Natural killer cell treated with Interleukin-12 subunit alpha and Interleukin-12 subunit beta and Interleukin-15 and Interleukin-18, amount 100 ng/mL, for 72 hours (primary cell): ENCODE data around the gene TMEM61. TPM values are rescaled to one million over a fixed set of nuclear protein-coding genes. Genes with fewer than 3 reads are reported as not detected.
A peak's percentile ranks its signal among the peaks of the same experiment; 100 is the strongest.

ENCODE experiments used
- ATAC-seq, 2 donors: fragments of 150-1000 bp; cut with Tn5 transposase in 1 of 2; sonication (Bioruptor Pico), chemical (Tn5 transposase) in 1 of 2; 2 replicates each; pipeline ENCODE4 v1.10.0; 2021
- DNase-seq: peaks from one replicate; pipeline ENCODE4 v3.0.0; 2022; ENCODE audit warnings: low spot score
- H3K27ac Mint-ChIP-seq, 2 donors: 1 replicate in 1 of 2; 2 replicates in 1 of 2; pipeline ENCODE4 v1.8.0; 2022; ENCODE audit warnings: mixed read lengths in 2 of 2, mild to moderate bottlenecking in 1 of 2, moderate library complexity in 1 of 2
- H3K27me3 Mint-ChIP-seq, 2 donors: 1 replicate in 1 of 2; 2 replicates in 1 of 2; pipeline ENCODE4 v1.8.0; 2022; ENCODE audit warnings: mixed read lengths in 2 of 2
- H3K36me3 Mint-ChIP-seq: one replicate; pipeline ENCODE4 v1.8.0; 2022; ENCODE audit warnings: mixed read lengths
- H3K4me1 Mint-ChIP-seq, 2 donors: 1 replicate in 1 of 2; 2 replicates in 1 of 2; pipeline ENCODE4 v1.8.0; 2022; ENCODE audit warnings: low read depth in 2 of 2, mixed read lengths in 2 of 2, mild to moderate bottlenecking in 1 of 2
- H3K4me3 Mint-ChIP-seq: one replicate; pipeline ENCODE4 v1.8.0; 2022; ENCODE audit warnings: mixed read lengths
- H3K9me3 Mint-ChIP-seq: 2 replicates; pipeline ENCODE4 v1.8.0; 2022; ENCODE audit warnings: mixed read lengths
- total RNA-seq, 2 donors: library from RNA; stranded (reverse); gene quantifications; one replicate each; pipeline ENCODE4 v1.2.3, GENCODE V29; 2022

Gene TMEM61
- total RNA-seq, 2 donors from 2014 or later, result not detected

GRCh38 chr1:54984131-54984842, 3.9 kb downstream of the TMEM61 start:
- Mint-ChIP-seq H3K27me3 (peaks cover 23 to 24% of the 10 kb centered on the region in 2 donors), H3K4me1 (no peaks in the 10 kb centered on the region), H3K36me3 (no peaks in the 10 kb centered on the region), H3K9me3 (no peaks in the 10 kb centered on the region), H3K27ac (no peak overlapping the region), H3K4me3 (no peak overlapping the region)
- DNase-seq (no peak), ATAC-seq (no peak)

DNA sequence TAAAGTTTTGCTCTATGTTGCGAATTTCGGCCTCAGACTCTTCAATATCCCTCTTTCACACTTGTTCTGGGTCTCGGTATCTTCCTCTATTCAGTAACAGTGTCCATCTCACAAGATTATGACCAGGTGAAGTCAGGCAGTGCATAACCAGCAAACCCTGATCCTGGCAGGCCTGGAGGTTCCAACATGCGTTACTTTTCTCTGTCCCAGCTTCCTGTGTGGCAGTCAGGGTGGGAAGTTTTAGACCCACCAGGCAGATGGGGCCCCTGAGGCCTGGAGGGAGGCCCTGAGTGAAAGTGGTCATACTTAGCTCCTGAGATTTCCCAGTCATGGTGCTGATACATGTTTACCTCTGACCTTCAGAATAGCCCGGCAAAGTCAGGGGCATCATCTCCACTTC, 5.1 kb downstream of the TMEM61 start:
- ATAC-seq (no peak), DNase-seq (no peak)
- H3K27ac Mint-ChIP-seq, result no peak overlapping the region
- H3K27me3 Mint-ChIP-seq, result peaks cover 17 to 19% of the 10 kb centered on the region in 2 donors
- no peaks in the 10 kb centered on the region for H3K4me1 Mint-ChIP-seq
- no peaks in the 10 kb centered on the region for H3K9me3 Mint-ChIP-seq
- no peaks in the 10 kb centered on the region for H3K36me3 Mint-ChIP-seq
- no peak overlapping the region for H3K4me3 Mint-ChIP-seq

GRCh38 chr1:54986025-54986424, 5.6 kb downstream of the TMEM61 start:
- Mint-ChIP-seq H3K4me1 (no peaks in the 10 kb centered on the region), H3K27me3 (peaks cover 16 to 17% of the 10 kb centered on the region in 2 donors), H3K27ac (no peak overlapping the region), H3K9me3 (no peaks in the 10 kb centered on the region), H3K4me3 (no peak overlapping the region), H3K36me3 (no peaks in the 10 kb centered on the region)
- ATAC-seq (no peak), DNase-seq (no peak)

- no peaks in the 10 kb centered on the region for H3K4me1 Mint-ChIP-seq
- no peaks in the 10 kb centered on the region for H3K9me3 Mint-ChIP-seq
- no peaks in the 10 kb centered on the region for H3K36me3 Mint-ChIP-seq
- DNase-seq (no peak), ATAC-seq (no peak)
- no peak overlapping the region for H3K27ac Mint-ChIP-seq
- peaks cover 11 to 12% of the 10 kb centered on the region in 2 donors for H3K27me3 Mint-ChIP-seq
- no peak overlapping the region for H3K4me3 Mint-ChIP-seq
Observed at GRCh38 chr1:54986533-54986932, 6.1 kb downstream of the TMEM61 start.

GRCh38 chr1:54987427-54987826, 7.0 kb downstream of the TMEM61 start:
- H3K36me3 Mint-ChIP-seq, result no peaks in the 10 kb centered on the region
- no peak for ATAC-seq

DNA sequence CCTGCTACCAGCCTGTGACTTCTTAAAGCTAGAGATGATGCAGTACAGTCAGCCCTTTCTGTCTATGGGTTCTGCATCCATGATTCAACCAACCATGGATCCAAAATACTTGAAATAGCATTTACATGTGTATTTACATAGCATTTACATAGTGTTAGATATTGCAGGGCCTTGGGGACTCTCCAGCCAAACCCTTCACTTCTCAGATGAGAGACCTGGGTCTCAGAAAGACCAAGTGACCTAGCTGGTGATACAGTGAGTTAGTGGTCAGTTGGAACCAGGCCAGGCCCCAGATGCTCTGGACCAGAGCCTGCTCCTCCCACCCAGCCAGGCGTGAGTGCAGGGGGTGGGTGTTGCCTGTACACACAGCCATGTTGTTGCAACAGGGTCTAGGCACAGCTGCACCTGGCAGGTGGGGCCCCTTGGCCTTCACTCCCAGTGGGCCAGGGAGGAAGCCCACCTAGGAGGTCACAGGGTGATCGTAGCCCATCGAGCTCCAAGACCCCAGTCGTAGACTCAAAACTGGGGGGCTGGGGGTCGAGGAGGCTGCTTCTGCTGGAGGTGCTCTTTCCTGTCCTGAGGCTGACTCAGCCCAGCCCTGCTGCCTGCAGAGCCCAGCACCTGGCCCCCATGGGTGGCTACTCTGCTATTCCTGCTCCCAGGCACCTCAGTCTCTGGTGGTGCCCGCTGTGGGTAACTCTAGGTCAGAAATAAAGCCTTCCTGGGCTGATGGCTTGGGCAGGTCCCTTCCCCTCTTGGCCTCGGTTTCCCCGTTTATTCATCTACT, 7.7 kb downstream of the TMEM61 start:
- DNase-seq (no peak), ATAC-seq (no peak)
- H3K36me3 Mint-ChIP-seq, result no peaks in the 10 kb centered on the region
- no peaks in the 10 kb centered on the region for H3K4me1 Mint-ChIP-seq
- H3K9me3 Mint-ChIP-seq, result no peaks in the 10 kb centered on the region
- H3K4me3 Mint-ChIP-seq, result no peak overlapping the region
- H3K27me3 Mint-ChIP-seq, result peaks cover 8 to 9% of the 10 kb centered on the region in 2 donors
- no peak overlapping the region for H3K27ac Mint-ChIP-seq

More at GRCh38 chr1:54987427-54987826, 7.0 kb downstream of the TMEM61 start:
- no peak overlapping the region for H3K27ac Mint-ChIP-seq
- no peaks in the 10 kb centered on the region for H3K9me3 Mint-ChIP-seq
- DNase-seq, result no peak
- H3K4me3 Mint-ChIP-seq, result no peak overlapping the region
- H3K4me1 Mint-ChIP-seq, result no peaks in the 10 kb centered on the region
- peaks cover 9% of the 10 kb centered on the region in 2 donors for H3K27me3 Mint-ChIP-seq

GRCh38 chr1:54988975-54989374, 8.5 kb downstream of the TMEM61 start:
- ATAC-seq, result peak in 1 of 2 donors; percentile 29
- no peaks in the 10 kb centered on the region for H3K36me3 Mint-ChIP-seq
- H3K4me1 Mint-ChIP-seq, result no peaks in the 10 kb centered on the region

GRCh38 chr1:54989473-54989872, 9.0 kb downstream of the TMEM61 start:
- no peak overlapping the region for H3K4me3 Mint-ChIP-seq
- no peaks in the 10 kb centered on the region for H3K9me3 Mint-ChIP-seq

More at GRCh38 chr1:54988975-54989374, 8.5 kb downstream of the TMEM61 start:
- no peak for DNase-seq
- Mint-ChIP-seq H3K4me3 (no peak overlapping the region), H3K27me3 (peaks cover 3 to 4% of the 10 kb centered on the region in 2 donors), H3K9me3 (no peaks in the 10 kb centered on the region), H3K27ac (no peak overlapping the region)

DNA sequence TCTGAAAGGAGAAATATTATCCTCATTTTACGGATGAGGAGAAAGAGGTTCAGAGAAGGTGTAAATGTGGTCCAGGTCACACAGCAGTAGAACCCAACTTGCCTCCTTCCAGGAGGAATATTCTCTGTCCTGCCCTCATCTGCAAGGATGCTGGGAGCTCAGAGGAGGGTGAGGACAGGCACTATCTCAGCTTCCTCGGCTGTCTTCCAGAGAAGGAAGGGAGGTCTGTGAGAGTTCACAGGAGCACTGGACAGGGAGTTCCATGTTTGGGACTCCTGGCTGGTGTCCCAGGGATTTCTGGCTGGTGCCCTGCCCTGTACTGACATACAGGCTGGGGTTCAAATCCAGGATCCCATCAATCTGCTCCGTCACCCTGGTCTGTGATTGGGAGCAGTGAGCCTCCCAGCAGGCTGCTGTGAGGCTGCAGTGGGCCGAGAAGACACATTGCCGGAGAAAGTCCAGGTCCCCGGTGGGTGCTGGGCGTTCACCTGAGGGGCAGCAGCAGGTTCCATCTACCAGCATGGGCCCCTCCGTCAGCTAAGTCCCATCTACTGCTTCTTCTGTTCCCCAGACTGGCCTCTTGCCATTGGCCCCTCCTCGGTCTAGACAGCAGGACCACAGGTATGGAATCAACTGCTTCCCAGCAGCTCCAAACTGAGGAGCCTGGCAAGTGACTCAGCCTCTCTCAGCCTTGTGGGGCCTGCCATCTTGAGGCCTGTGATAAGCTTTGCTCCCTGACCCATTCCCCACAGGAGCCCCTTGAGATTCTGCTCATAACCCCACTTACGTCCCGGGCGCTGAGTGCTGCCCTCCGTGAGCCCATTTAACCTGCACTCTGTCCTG, 9.8 kb downstream of the TMEM61 start:
- Mint-ChIP-seq H3K4me1 (peaks cover 3 to 4% of the 10 kb centered on the region in 2 donors), H3K27ac (no peak overlapping the region), H3K9me3 (no peaks in the 10 kb centered on the region), H3K36me3 (no peaks in the 10 kb centered on the region), H3K4me3 (no peak overlapping the region), H3K27me3 (peaks cover 4 to 7% of the 10 kb centered on the region in 2 donors)
- DNase-seq, result no peak
- ATAC-seq, result no peak

More at GRCh38 chr1:54989473-54989872, 9.0 kb downstream of the TMEM61 start:
- H3K27ac Mint-ChIP-seq, result no peak overlapping the region
- ATAC-seq, result no peak
- peaks cover 0 to 2% of the 10 kb centered on the region in 2 donors for H3K27me3 Mint-ChIP-seq
- no peak for DNase-seq
- no peaks in the 10 kb centered on the region for H3K4me1 Mint-ChIP-seq
- no peaks in the 10 kb centered on the region for H3K36me3 Mint-ChIP-seq

DNA sequence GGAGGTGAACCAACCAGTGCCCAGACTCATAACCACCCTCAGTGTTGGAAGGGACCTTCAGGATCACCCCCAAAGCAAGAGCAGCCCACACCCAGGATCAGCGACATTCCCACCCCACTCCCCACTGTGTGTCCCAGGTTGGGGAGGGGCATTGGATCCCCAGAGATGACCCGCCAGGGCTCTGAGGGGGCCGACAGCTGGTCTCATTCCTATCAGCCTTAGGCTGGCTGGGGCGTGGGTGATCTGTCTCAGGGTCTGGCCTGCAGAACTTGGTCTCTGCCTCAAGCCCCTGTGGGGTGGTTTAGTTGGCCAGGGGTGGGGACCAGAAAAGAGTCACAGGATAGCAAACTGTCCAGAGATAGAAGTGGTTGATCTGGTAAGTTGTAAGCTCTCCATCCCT, 10.5 kb downstream of the TMEM61 start:
- ATAC-seq, result no peak
- Mint-ChIP-seq H3K4me1 (peaks cover 11 to 12% of the 10 kb centered on the region in 2 donors), H3K4me3 (no peak overlapping the region), H3K27ac (no peak overlapping the region), H3K27me3 (peaks cover 9 to 10% of the 10 kb centered on the region in 2 donors), H3K36me3 (no peaks in the 10 kb centered on the region), H3K9me3 (no peaks in the 10 kb centered on the region)
- no peak for DNase-seq

- no peak for DNase-seq
- H3K27me3 Mint-ChIP-seq, result peaks cover 10 to 14% of the 10 kb centered on the region in 2 donors
- H3K4me1 Mint-ChIP-seq, result peaks cover 17 to 19% of the 10 kb centered on the region in 2 donors
- H3K27ac Mint-ChIP-seq, result no peak overlapping the region
- ATAC-seq, result no peak
- no peaks in the 10 kb centered on the region for H3K9me3 Mint-ChIP-seq
- no peaks in the 10 kb centered on the region for H3K36me3 Mint-ChIP-seq
- H3K4me3 Mint-ChIP-seq, result no peak overlapping the region
Observed at GRCh38 chr1:54991939-54992338, 11.5 kb downstream of the TMEM61 start.

DNA sequence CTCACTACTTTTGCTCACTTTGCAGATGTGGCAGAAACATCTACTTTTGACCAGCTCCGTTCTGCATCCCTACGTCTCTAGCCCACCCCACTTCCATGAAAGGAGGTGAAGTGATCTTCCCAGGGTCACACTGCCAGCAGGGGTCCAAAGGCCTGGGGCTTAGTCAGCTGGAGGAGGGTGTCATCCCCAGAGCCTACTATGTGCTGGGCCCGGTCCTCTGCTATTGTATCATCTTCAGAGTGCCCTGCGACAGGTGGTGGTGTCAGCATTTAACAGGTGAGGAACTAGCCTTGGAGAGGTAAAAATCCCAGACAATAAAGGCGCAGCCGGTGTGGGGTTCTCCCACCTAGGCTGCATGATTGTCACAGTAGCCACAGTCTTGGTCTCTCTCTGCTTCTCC, 12.7 kb downstream of the TMEM61 start:
- no peak for ATAC-seq
- H3K36me3 Mint-ChIP-seq, result no peaks in the 10 kb centered on the region
- no peak overlapping the region for H3K4me3 Mint-ChIP-seq
- peaks cover 10 to 18% of the 10 kb centered on the region in 2 donors for H3K27me3 Mint-ChIP-seq
- H3K4me1 Mint-ChIP-seq, result peaks cover 17 to 23% of the 10 kb centered on the region in 2 donors
- H3K9me3 Mint-ChIP-seq, result no peaks in the 10 kb centered on the region
- H3K27ac Mint-ChIP-seq, result no peak overlapping the region
- no peak for DNase-seq

- Mint-ChIP-seq H3K27ac (peak overlapping the region; percentile 50 to 70), H3K9me3 (no peaks in the 10 kb centered on the region), H3K4me3 (no peak overlapping the region), H3K4me1 (peaks cover 17 to 23% of the 10 kb centered on the region in 2 donors), H3K27me3 (peaks cover 10 to 20% of the 10 kb centered on the region in 2 donors), H3K36me3 (no peaks in the 10 kb centered on the region)
- ATAC-seq (no peak), DNase-seq (no peak)
Observed at GRCh38 chr1:54994355-54994990, 14.0 kb downstream of the TMEM61 start.
